ENCODE results near the gene CDCP2.

DNA sequence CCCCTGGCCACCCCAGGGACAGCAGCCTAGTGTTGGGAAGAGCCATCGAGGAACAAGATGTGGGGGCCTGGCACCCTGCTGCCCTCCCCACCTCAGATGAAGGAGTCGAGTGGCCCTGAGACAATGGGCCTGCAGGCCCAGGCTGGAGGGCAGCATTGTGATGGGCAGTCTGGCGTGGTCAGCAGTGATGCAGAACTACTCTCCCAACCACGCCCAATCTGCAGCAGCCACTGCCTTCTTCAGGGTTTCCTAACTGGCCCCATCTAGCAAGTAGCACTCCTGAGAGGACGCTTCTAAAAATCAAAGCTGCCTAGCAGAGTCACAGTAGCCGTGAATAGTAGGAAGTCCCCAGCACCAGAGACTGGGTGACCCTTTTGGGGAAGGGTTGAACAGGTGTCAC is 18.5 kb downstream of the CDCP2 start:
- TF ChIP-seq CTCF (IDR thresholded peaks at IDR 0.05; ENCODE audit: borderline replicate concordance, extremely low read depth, low read length, poor library complexity, severe bottlenecking), result no peak
- TF ChIP-seq EZH2 (IDR thresholded peaks at IDR 0.05; ENCODE audit: borderline replicate concordance, low read depth, low read length, severe bottlenecking), result no peak
